GM12878 (cell line): Measurements from ENCODE around the gene TGFBR3. TPM values are rescaled to one million over a fixed set of nuclear protein-coding genes. Genes with fewer than 3 reads are reported as not detected.

Experiments
- ATAC-seq: fragments of 200-7000 bp; cut with Tn5 transposase; 3 replicates; pipeline ENCODE4 v1.9.1; 2020; ENCODE audit warnings: mild to moderate bottlenecking, moderate library complexity
- BruUV-seq: library from RNA; stranded (reverse); fragments of 400-500 nt; replicated peaks from 2 replicates; lab custom pipeline; 2021; lab: Mats Ljungman, UMichigan
- CTCF ChIA-PET: fragments of 300-600 bp; sonication (Branson Sonifier 250); formaldehyde crosslinking; extraction: SDS; loops from one replicate; lab custom pipeline; 2021; ENCODE audit warnings: inconsistent platforms; lab: Yijun Ruan, JAX
- POLR2A ChIA-PET: fragments of 350-600 bp; formaldehyde crosslinking; extraction: SDS; loops from one replicate; lab custom pipeline; 2021; ENCODE audit warnings: inconsistent platforms; lab: Charles Lee
- RAD21 ChIA-PET: fragments of 300-600 bp; sonication (Branson Sonifier 250); formaldehyde crosslinking; loops from one replicate; lab custom pipeline; 2023; ENCODE audit warnings: antibody characterized with exemption; ENCODE audit not compliant: unreplicated experiment; lab: Charles Lee
- SMC1A ChIA-PET: fragments of 300-600 bp; sonication (Branson Sonifier 250); formaldehyde crosslinking; loops from one replicate; lab custom pipeline; 2023; ENCODE audit not compliant: unreplicated experiment, uncharacterized antibody; lab: Charles Lee
- DNase-seq: peaks from one replicate; pipeline ENCODE4 v3.0.0-alpha.2; 2011; ENCODE audit warnings: low read depth, low spot score
- FAIRE-seq: peaks from 3 replicates; lab custom pipeline; 2011; peaks lifted over from hg19 to GRCh38; lab: Jason Lieb, UNC
- H2AFZ ChIP-seq: 2 replicates; pipeline ENCODE4 v1.6.0; 2011; ENCODE audit warnings: low read depth, low read length, control low read depth; ENCODE audit not compliant: control insufficient read depth
- H3K27ac ChIP-seq: 2 replicates; pipeline ENCODE4 v1.5.1; 2011; ENCODE audit warnings: control low read depth; ENCODE audit not compliant: control insufficient read depth, insufficient read depth
- H3K27me3 ChIP-seq, 2 experiments: replicated peaks in 1 of 2; 2 replicates each; pipeline versions ENCODE4 v1.6.0 to v1.6.1; 2011; ENCODE audit warnings: low read length in 1 of 2; ENCODE audit not compliant: control insufficient read depth in 2 of 2, insufficient read depth in 2 of 2
- H3K36me3 ChIP-seq, 2 experiments: 2 replicates each; pipeline ENCODE4 v1.5.1; 2011; ENCODE audit warnings: low read length in 1 of 2; ENCODE audit not compliant: control insufficient read depth in 2 of 2, insufficient read depth in 2 of 2
- H3K4me1 ChIP-seq: 2 replicates; pipeline ENCODE4 v1.6.1; 2011; ENCODE audit warnings: mild to moderate bottlenecking, low read length, moderate library complexity, mixed read lengths; ENCODE audit not compliant: control insufficient read depth, insufficient read depth
- H3K4me2 ChIP-seq: 2 replicates; pipeline ENCODE4 v1.6.0; 2011; ENCODE audit warnings: control low read depth; ENCODE audit not compliant: control insufficient read depth, insufficient read depth
- H3K4me3 ChIP-seq: fragments of 200-600 bp; sonication (generic); 2 replicates; pipeline ENCODE4 v1.5.1; 2016
- H3K79me2 ChIP-seq: 2 replicates; pipeline ENCODE4 v1.6.0; 2011; ENCODE audit warnings: low read length; ENCODE audit not compliant: control insufficient read depth, insufficient read depth
- H3K9ac ChIP-seq: 2 replicates; pipeline ENCODE4 v1.8.0; 2011; ENCODE audit warnings: low read length, control low read depth, mixed read lengths; ENCODE audit not compliant: control insufficient read depth, insufficient read depth
- H3K9me3 ChIP-seq: replicated peaks from 3 replicates; pipeline ENCODE4 v1.5.1; 2011; ENCODE audit warnings: mild to moderate bottlenecking, low read length; ENCODE audit not compliant: control insufficient read depth, insufficient read depth
- H4K20me1 ChIP-seq: 2 replicates; pipeline ENCODE4 v1.6.0; 2011; ENCODE audit not compliant: control insufficient read depth, insufficient read depth
- BACH1 ChIP-seq: fragments of 450-650 bp; IDR thresholded peaks from 2 replicates; pipeline ENCODE4 v1.6.1; 2017; ENCODE audit warnings: mild to moderate bottlenecking, borderline replicate concordance
- EED ChIP-seq: sonication (generic); IDR thresholded peaks from 2 replicates; pipeline ENCODE4 v1.6.1; 2016; ENCODE audit warnings: antibody characterized with exemption, low read depth
- EGR1 ChIP-seq, 2 experiments: IDR thresholded peaks; 1 replicate in 1 of 2; 2 replicates in 1 of 2; pipeline ENCODE4 v1.6.1; 2011 to 2012; ENCODE audit warnings: low read depth in 2 of 2, low read length in 2 of 2, borderline replicate concordance in 1 of 2, mild to moderate bottlenecking in 1 of 2, moderate library complexity in 1 of 2
- IRF4 ChIP-seq: IDR thresholded peaks from 2 replicates; pipeline ENCODE4 v1.6.1; 2011; ENCODE audit warnings: low read depth, low read length
- RAD21 ChIP-seq: IDR thresholded peaks from 2 replicates; pipeline ENCODE4 v1.6.1; 2011; ENCODE audit warnings: mild to moderate bottlenecking, low read depth, low read length, moderate library complexity; ENCODE audit not compliant: insufficient read depth
- TCF12 ChIP-seq: IDR thresholded peaks from 2 replicates; pipeline ENCODE4 v1.6.1; 2011; ENCODE audit warnings: low read depth, mild to moderate bottlenecking, low read length
- TCF3 ChIP-seq: IDR thresholded peaks from 2 replicates; pipeline ENCODE4 v1.6.1; 2012; ENCODE audit warnings: low read depth, mild to moderate bottlenecking, low read length, borderline replicate concordance; ENCODE audit not compliant: insufficient read depth
- WGBS: methylation state at CpG from one replicate; pipeline ENCODE4 v1.1.6; 2016; ENCODE audit warnings: low lambda C conversion rate; ENCODE audit not compliant: insufficient replicate concordance, insufficient coverage; ENCODE audit errors: missing lambda C conversion rate; 5-methylcytosine and 5-hydroxymethylcytosine counted together
- in situ Hi-C: fragments of 300-500 bp; cut with MboI; formaldehyde crosslinking; loops from 9 replicates; pipeline ENCODE4 v1.14.3; 2018; ENCODE audit warnings: mixed read lengths
- intact Hi-C: fragments of 100-400 bp; cut with micrococcal nuclease; formaldehyde crosslinking; loops from one replicate; pipeline ENCODE4 v1.14.2; 2022; ENCODE audit not compliant: unreplicated experiment
- polyA plus RNA-seq, 11 experiments: library from polyadenylated mRNA; depleted of rRNA in 4 of 11; unstranded in 6 of 11; stranded (reverse) in 5 of 11; fragments of >200 nt; fragmentation: Nextera tagmentation in 4 of 11; fragmentation: Illumina TruSeq in 1 of 11; extraction: Ambion mirVana in 4 of 11; extraction: Trizol in 1 of 11; gene quantifications; 1 replicate in 1 of 11; 2 replicates in 10 of 11; pipeline versions ENCODE4 v1.2.1 to v1.2.3, GENCODE V29; 2011 to 2016; ENCODE audit warnings: inconsistent platforms in 2 of 11, missing spikeins in 2 of 11, low read depth in 1 of 11
- total RNA-seq, 4 experiments: library from RNA; depleted of rRNA in 3 of 4; stranded (reverse); fragments of >200 nt in 3 of 4; fragmentation: Illumina TruSeq in 1 of 4; extraction: Trizol in 1 of 4; gene quantifications; 2 replicates each; pipeline versions ENCODE4 v1.2.1 to v1.2.3, GENCODE V29; 2013 to 2021

Gene TGFBR3
- total and polyA plus RNA-seq, 10 of the 15 experiments (the other 5 are each of a cell fraction or from before 2014, with no cell fraction given): 2.7 to 16.5 (median 12.6) TPM

DNA sequence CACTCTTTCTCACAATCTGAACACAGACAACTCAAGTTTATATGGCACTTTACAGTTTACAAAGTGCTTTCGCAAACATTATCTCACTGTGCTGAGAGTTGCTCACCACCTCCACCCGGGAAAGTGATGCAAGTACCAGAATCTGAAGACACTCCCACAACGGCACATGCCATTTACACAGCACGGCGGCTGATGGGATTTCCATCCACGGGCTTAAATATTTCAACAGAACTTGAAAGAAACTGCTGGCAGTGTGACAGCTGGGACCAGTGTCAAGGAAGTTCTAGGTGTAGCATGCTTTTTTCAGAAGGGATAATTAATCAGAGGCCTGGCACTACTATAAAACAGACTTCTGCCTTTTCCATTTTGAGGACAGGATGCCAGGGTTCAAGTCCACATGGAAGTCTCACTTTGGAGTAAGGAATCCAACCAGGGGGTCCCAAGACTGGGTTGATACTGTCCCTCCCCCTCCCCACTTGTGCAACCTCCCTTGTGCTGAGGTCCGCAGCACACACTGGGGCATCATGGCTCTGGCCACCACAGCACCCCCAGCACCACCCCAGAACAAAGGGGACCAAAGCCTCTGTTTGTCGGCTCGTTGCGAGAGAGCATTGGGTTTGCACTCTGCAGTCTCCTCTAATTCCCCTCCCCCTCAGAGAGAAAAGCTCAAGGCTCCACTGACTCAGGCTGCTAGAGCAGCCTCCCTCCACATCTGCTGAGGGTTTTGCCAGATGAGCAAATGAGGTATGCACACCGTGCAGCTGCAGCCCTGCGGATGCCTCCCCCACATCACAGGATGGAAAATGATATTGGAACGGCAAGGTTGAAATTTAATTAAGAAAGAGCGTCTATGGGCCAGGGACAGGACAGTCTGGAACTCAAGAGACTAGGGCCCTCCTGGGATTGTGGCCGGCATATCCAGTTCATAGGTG, 154.9 kb downstream of the TGFBR3 start:
- Histone ChIP-seq H3K9ac (no peak overlapping the region), H3K4me1 (peaks cover 33% of the 10 kb centered on the region), H3K79me2 (no peaks in the 10 kb centered on the region), H3K4me2 (peak overlapping the region; percentile 0; the same call in 1 of the 2 replicates), H2AFZ (no peak overlapping the region), H3K27ac (no peak overlapping the region), H3K27me3 (no peaks in the 10 kb centered on the region), H4K20me1 (no peaks in the 10 kb centered on the region), H3K36me3 (no peaks in the 10 kb centered on the region), H3K4me3 (no peak overlapping the region), H3K9me3 (no peaks in the 10 kb centered on the region)
- ChIA-PET RAD21 (no interaction called here), POLR2A (no interaction called here), CTCF (no interaction called here), SMC1A (no interaction called here)
- FAIRE-seq (no peak), ATAC-seq (peak; percentile 56), DNase-seq (no peak)
- TF ChIP-seq TCF12: 0 out of 2 replicates have a peak, but pooled peaks have one; percentile 43
- TF ChIP-seq EED: 0 out of 2 replicates have a peak, but pooled peaks have one; percentile 7
- no peak for TF ChIP-seq IRF4
- 0 out of 3 replicates have a peak, but pooled peaks of 1 of the 2 experiments have one; percentile 16 for TF ChIP-seq EGR1 (IDR thresholded peaks at IDR 0.05; ENCODE audit: borderline replicate concordance in 1 of 2, low read depth in 2 of 2, low read length in 2 of 2)
- TF ChIP-seq RAD21: 0 out of 2 replicates have a peak, but pooled peaks have one; percentile 4
- peak; percentile 50; the same call in 1 of the 2 replicates for TF ChIP-seq TCF3
- TF ChIP-seq BACH1: no peak
- BruUV-seq: no TSS peak
- WGBS: 52% methylated on average over 15 of the region's 15 CpGs
- in situ Hi-C loops: no loop called here
- intact Hi-C loops: no loop called here
